ENCODE measurements around the gene DENND4A. TPM values are rescaled to one million over a fixed set of nuclear protein-coding genes. Genes with fewer than 3 reads are reported as not detected.

DENND4A gene
- total and polyA plus RNA-seq, 10 of the 15 experiments (the other 5 are each of a cell fraction or from before 2014, with no cell fraction given) = 14.2 to 81.8 (median 34.1) TPM

DNA sequence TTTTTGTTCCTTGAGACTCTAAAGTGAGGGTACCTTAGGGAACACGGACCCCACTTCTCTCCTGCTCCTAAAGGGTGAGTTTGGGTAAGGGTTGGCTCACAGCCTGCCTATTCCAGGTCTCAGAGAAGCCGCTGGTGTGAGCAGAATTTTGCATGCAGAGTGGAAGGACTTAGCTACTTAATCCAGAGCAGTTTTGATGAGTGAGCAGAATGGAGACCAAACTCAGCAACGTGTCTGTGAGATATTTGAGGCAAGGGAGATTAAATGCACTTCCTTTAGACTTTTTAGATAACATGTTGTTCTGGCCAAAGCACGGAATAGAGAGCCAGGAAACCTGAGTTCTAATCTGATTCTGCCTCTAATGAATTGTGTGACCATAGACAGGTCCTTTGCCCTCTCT is 165.2 kb downstream of the DENND4A start:
- Histone ChIP-seq H2AFZ (ENCODE audit: control insufficient read depth, low read depth, low read length) (no peak overlapping the region), H3K9me3 (replicated peaks; ENCODE audit: control insufficient read depth, insufficient read depth, low read length) (no peaks in the 10 kb centered on the region), H3K36me3 (ENCODE audit: control insufficient read depth in 2 of 2, insufficient read depth in 2 of 2, low read length in 1 of 2) (no peaks in the 10 kb centered on the region), H3K27ac (ENCODE audit: control insufficient read depth, insufficient read depth) (no peak overlapping the region), H3K9ac (ENCODE audit: control insufficient read depth, insufficient read depth, low read length) (no peak overlapping the region), H3K4me3 (no peak overlapping the region), H3K79me2 (ENCODE audit: control insufficient read depth, insufficient read depth, low read length) (no peaks in the 10 kb centered on the region), H4K20me1 (ENCODE audit: control insufficient read depth, insufficient read depth) (no peaks in the 10 kb centered on the region), H3K4me1 (ENCODE audit: control insufficient read depth, insufficient read depth, low read length) (peaks cover 11% of the 10 kb centered on the region), H3K27me3 (replicated peaks in 1 of 2; ENCODE audit: control insufficient read depth in 2 of 2, insufficient read depth in 2 of 2, low read length in 1 of 2) (no peaks in the 10 kb centered on the region), H3K4me2 (ENCODE audit: control insufficient read depth, insufficient read depth) (no peak overlapping the region)
- TSS peak; percentile 22 for BruUV-seq (replicated peaks)
- WGBS (ENCODE audit: insufficient coverage, insufficient replicate concordance, low lambda C conversion rate, missing lambda C conversion rate) = 42% methylated on average over 4 of the region's 4 CpGs
- FAIRE-seq (no peak), DNase-seq (ENCODE audit: low read depth, low spot score) (no peak), ATAC-seq (no peak)
- ChIA-PET SMC1A (ENCODE audit: uncharacterized antibody, unreplicated experiment) (no interaction called here), RAD21 (ENCODE audit: unreplicated experiment) (no interaction called here), CTCF (interaction anchor here (0.6 to 1.1 kb wide), 2 partner anchors 12 to 907 kb away, joined by 3 read pairs; no protein-coding TSS in a partner anchor), POLR2A (no interaction called here)
- TF ChIP-seq GATAD2B (conservative IDR thresholded peaks at IDR 0.05; ENCODE audit: low read depth) = no peak
- intact Hi-C loops (cut with micrococcal nuclease; ENCODE audit: unreplicated experiment) = no loop called here
- in situ Hi-C loops (cut with MboI) = no loop called here

DNA sequence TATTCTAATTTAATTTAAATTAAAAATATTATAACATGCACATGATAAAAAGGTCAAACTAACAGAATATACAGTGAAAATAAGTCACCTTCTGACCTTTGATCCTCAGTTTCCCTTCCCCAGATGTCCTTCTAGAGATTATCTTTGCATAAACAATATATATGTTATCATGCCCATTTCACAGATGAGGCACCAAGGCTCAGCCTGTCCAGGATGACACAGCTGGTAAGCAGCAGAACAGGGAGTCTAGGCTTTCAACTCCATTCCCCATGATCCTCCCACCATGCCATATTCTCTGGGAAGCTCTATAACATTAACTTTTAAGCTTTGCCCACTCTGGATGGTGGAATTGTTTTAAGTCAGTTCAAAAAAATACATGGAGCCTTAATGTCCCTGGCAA is 169.0 kb downstream of the DENND4A start:
- Histone ChIP-seq H3K36me3 (ENCODE audit: control insufficient read depth in 2 of 2, insufficient read depth in 2 of 2, low read length in 1 of 2) (no peaks in the 10 kb centered on the region), H3K27ac (ENCODE audit: control insufficient read depth, insufficient read depth) (no peak overlapping the region), H3K4me1 (ENCODE audit: control insufficient read depth, insufficient read depth, low read length) (no peaks in the 10 kb centered on the region), H3K9ac (ENCODE audit: control insufficient read depth, insufficient read depth, low read length) (no peak overlapping the region), H4K20me1 (ENCODE audit: control insufficient read depth, insufficient read depth) (no peaks in the 10 kb centered on the region), H3K9me3 (replicated peaks; ENCODE audit: control insufficient read depth, insufficient read depth, low read length) (no peaks in the 10 kb centered on the region), H3K4me3 (no peak overlapping the region), H3K4me2 (ENCODE audit: control insufficient read depth, insufficient read depth) (no peak overlapping the region), H3K79me2 (ENCODE audit: control insufficient read depth, insufficient read depth, low read length) (no peaks in the 10 kb centered on the region), H3K27me3 (replicated peaks in 1 of 2; ENCODE audit: control insufficient read depth in 2 of 2, insufficient read depth in 2 of 2, low read length in 1 of 2) (no peaks in the 10 kb centered on the region), H2AFZ (ENCODE audit: control insufficient read depth, low read depth, low read length) (no peak overlapping the region)
- BruUV-seq (replicated peaks) = no TSS peak
- POLR2A ChIA-PET = interaction anchor here (0.5 kb wide), 1 partner anchor 13 kb away, joined by 5 read pairs; no protein-coding TSS in a partner anchor
- in situ Hi-C loops (cut with MboI) = no loop called here
- intact Hi-C loops (cut with micrococcal nuclease; ENCODE audit: unreplicated experiment) = no loop called here
- TF ChIP-seq, protein P1, sequence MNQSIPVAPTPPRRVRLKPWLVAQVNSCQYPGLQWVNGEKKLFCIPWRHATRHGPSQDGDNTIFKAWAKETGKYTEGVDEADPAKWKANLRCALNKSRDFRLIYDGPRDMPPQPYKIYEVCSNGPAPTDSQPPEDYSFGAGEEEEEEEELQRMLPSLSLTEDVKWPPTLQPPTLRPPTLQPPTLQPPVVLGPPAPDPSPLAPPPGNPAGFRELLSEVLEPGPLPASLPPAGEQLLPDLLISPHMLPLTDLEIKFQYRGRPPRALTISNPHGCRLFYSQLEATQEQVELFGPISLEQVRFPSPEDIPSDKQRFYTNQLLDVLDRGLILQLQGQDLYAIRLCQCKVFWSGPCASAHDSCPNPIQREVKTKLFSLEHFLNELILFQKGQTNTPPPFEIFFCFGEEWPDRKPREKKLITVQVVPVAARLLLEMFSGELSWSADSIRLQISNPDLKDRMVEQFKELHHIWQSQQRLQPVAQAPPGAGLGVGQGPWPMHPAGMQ (IDR thresholded peaks at IDR 0.05; ENCODE audit: borderline replicate concordance) = no peak
- TF ChIP-seq IRF4 (IDR thresholded peaks at IDR 0.05; ENCODE audit: low read depth, low read length) = no peak
- TF ChIP-seq PAX5 (IDR thresholded peaks at IDR 0.05; ENCODE audit: borderline replicate concordance, low read depth, low read length) = no peak
- TF ChIP-seq POLR2AphosphoS2 (IDR thresholded peaks at IDR 0.05; ENCODE audit: low read depth, low read length) = no peak
- FAIRE-seq = no peak
- SMC1A ChIA-PET (ENCODE audit: uncharacterized antibody, unreplicated experiment) = interaction anchor here (0.8 kb wide), 1 partner anchor 11 kb away, joined by 3 read pairs; no protein-coding TSS in a partner anchor
- ATAC-seq = no peak
- DNase-seq (ENCODE audit: low read depth, low spot score) = no peak
- CTCF ChIA-PET = interaction anchor here (0.6 kb wide), 2 partner anchors 29 to 292 kb away, joined by 3 read pairs; no protein-coding TSS in a partner anchor
- RAD21 ChIA-PET (ENCODE audit: unreplicated experiment) = no interaction called here

Data from GM12878 (cell line).